DOHH2 (cell line): ENCODE measurements around the gene PPIL1.

ENCODE experiments used
- H3F3A ChIP-seq: fragments of 200-600 bp; sonication (generic), shearing (Covaris generic); 2 replicates; pipeline ENCODE4 v1.6.0; 2016; ENCODE audit warnings: antibody characterized with exemption, mild to moderate bottlenecking; ENCODE audit not compliant: control insufficient read depth, insufficient read depth
- H3K27ac ChIP-seq: fragments of 200-600 bp; sonication (generic); 2 replicates; pipeline ENCODE4 v1.5.1; 2014; ENCODE audit warnings: low read depth, mild to moderate bottlenecking, low read length, moderate library complexity
- H3K27me3 ChIP-seq: fragments of 200-600 bp; sonication (generic); 2 replicates; pipeline ENCODE4 v1.6.1; 2014; ENCODE audit warnings: mild to moderate bottlenecking, low read length, mixed read lengths; ENCODE audit not compliant: control insufficient read depth
- H3K36me3 ChIP-seq: fragments of 200-600 bp; sonication (generic); 2 replicates; pipeline ENCODE4 v1.6.1; 2014; ENCODE audit warnings: mild to moderate bottlenecking, low read length, moderate library complexity, mixed read lengths; ENCODE audit not compliant: control insufficient read depth
- H3K4me1 ChIP-seq: fragments of 200-600 bp; sonication (generic); 2 replicates; pipeline ENCODE4 v1.6.1; 2014; ENCODE audit warnings: mild to moderate bottlenecking, low read length, mixed read lengths; ENCODE audit not compliant: control insufficient read depth
- H3K4me2 ChIP-seq: fragments of 200-600 bp; sonication (generic); 2 replicates; pipeline ENCODE4 v1.6.0; 2014; ENCODE audit warnings: mild to moderate bottlenecking, low read length, moderate library complexity
- H3K4me3 ChIP-seq: fragments of 200-600 bp; sonication (generic); 2 replicates; pipeline ENCODE4 v1.5.1; 2014; ENCODE audit warnings: mild to moderate bottlenecking, low read length, mixed read lengths
- H3K79me2 ChIP-seq: fragments of 200-600 bp; sonication (generic); 2 replicates; pipeline ENCODE4 v1.6.1; 2014; ENCODE audit warnings: mild to moderate bottlenecking, low read length, mixed read lengths; ENCODE audit not compliant: control insufficient read depth
- H3K9me2 ChIP-seq: fragments of 200-600 bp; sonication (generic); replicated peaks from 2 replicates; pipeline ENCODE4 v1.6.1; 2014; ENCODE audit warnings: mild to moderate bottlenecking, low read length, mixed read lengths; ENCODE audit not compliant: control insufficient read depth
- H3K9me3 ChIP-seq: fragments of 200-600 bp; sonication (generic); 2 replicates; pipeline ENCODE4 v1.6.1; 2014; ENCODE audit warnings: antibody characterized with exemption, low read length, mixed read lengths; ENCODE audit not compliant: control insufficient read depth, insufficient read depth
- H4K20me1 ChIP-seq: fragments of 200-600 bp; sonication (generic); 2 replicates; pipeline ENCODE4 v1.6.0; 2014; ENCODE audit warnings: low read depth, mild to moderate bottlenecking, antibody characterized with exemption, low read length, moderate library complexity; ENCODE audit not compliant: control insufficient read depth, insufficient read depth
- EZH2phosphoT487 ChIP-seq: fragments of 200-600 bp; sonication (generic); IDR thresholded peaks from 2 replicates; pipeline ENCODE4 v1.6.1; 2017; ENCODE audit warnings: borderline replicate concordance, mild to moderate bottlenecking, antibody characterized with exemption, low read length, moderate library complexity, mixed read lengths
- TF ChIP-seq, protein P1 (sequence below): fragments of 200-600 bp; sonication (generic); IDR thresholded peaks from one replicate; pipeline ENCODE4 v1.5.1; 2014; ENCODE audit warnings: antibody characterized with exemption, mild to moderate bottlenecking, low read depth, low read length; ENCODE audit not compliant: poor library complexity, severe bottlenecking

The PPIL1 gene

DNA sequence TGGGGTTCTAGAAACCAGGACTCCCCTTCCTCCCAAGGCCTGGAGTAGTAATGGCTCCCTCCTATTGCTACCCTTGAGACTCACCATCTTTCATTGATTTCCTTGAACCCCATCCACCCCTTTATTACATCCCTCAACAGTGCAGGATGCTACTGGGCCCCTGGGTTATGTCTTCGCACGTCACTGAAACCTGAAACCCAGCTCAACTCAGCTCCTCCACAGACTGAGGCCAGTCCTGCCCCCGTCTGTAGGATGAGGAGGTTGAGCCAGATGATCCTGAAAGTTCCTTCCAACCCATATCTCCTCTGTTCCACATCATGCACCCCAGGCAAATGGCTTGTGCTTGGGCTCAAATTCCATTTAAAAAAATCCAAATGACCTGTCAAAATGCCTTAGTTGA is 56.8 kb downstream of the PPIL1 start:
- Histone ChIP-seq H3F3A (no peaks in the 10 kb centered on the region), H3K4me1 (no peaks in the 10 kb centered on the region), H3K27me3 (peaks cover 10% of the 10 kb centered on the region), H4K20me1 (no peaks in the 10 kb centered on the region), H3K4me3 (no peak overlapping the region), H3K4me2 (no peak overlapping the region), H3K27ac (no peak overlapping the region), H3K9me2 (no peaks in the 10 kb centered on the region), H3K9me3 (no peaks in the 10 kb centered on the region), H3K36me3 (no peaks in the 10 kb centered on the region), H3K79me2 (no peaks in the 10 kb centered on the region)
- TF ChIP-seq, protein P1, sequence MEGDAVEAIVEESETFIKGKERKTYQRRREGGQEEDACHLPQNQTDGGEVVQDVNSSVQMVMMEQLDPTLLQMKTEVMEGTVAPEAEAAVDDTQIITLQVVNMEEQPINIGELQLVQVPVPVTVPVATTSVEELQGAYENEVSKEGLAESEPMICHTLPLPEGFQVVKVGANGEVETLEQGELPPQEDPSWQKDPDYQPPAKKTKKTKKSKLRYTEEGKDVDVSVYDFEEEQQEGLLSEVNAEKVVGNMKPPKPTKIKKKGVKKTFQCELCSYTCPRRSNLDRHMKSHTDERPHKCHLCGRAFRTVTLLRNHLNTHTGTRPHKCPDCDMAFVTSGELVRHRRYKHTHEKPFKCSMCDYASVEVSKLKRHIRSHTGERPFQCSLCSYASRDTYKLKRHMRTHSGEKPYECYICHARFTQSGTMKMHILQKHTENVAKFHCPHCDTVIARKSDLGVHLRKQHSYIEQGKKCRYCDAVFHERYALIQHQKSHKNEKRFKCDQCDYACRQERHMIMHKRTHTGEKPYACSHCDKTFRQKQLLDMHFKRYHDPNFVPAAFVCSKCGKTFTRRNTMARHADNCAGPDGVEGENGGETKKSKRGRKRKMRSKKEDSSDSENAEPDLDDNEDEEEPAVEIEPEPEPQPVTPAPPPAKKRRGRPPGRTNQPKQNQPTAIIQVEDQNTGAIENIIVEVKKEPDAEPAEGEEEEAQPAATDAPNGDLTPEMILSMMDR: no peak
- no peak for TF ChIP-seq EZH2phosphoT487

GRCh38 chr6:36817176-36817817 is 57.3 kb downstream of the PPIL1 start:
- Histone ChIP-seq H3K27ac (no peak overlapping the region), H3K4me3 (no peak overlapping the region), H3K36me3 (no peaks in the 10 kb centered on the region), H3K4me2 (no peak overlapping the region), H3K4me1 (no peaks in the 10 kb centered on the region), H3K79me2 (no peaks in the 10 kb centered on the region), H3K9me2 (no peaks in the 10 kb centered on the region), H3F3A (no peaks in the 10 kb centered on the region), H3K27me3 (peaks cover 13% of the 10 kb centered on the region), H4K20me1 (no peaks in the 10 kb centered on the region), H3K9me3 (no peaks in the 10 kb centered on the region)
- TF ChIP-seq, protein P1: no peak
- TF ChIP-seq EZH2phosphoT487: no peak

- Histone ChIP-seq H3K4me1 (no peaks in the 10 kb centered on the region), H3K9me3 (no peaks in the 10 kb centered on the region)
- TF ChIP-seq, protein P1: no peak
- no peak for TF ChIP-seq EZH2phosphoT487
Observed at GRCh38 chr6:36815962-36816735, 58.5 kb downstream of the PPIL1 start.

More at GRCh38 chr6:36815962-36816735, 58.5 kb downstream of the PPIL1 start:
- Histone ChIP-seq H3K79me2 (no peaks in the 10 kb centered on the region), H3K36me3 (no peaks in the 10 kb centered on the region), H3K4me3 (no peak overlapping the region), H3K27me3 (peaks cover 13% of the 10 kb centered on the region; the same call in 1 of the 2 replicates), H3K9me2 (no peaks in the 10 kb centered on the region), H3K4me2 (no peak overlapping the region), H3K27ac (no peak overlapping the region), H4K20me1 (no peaks in the 10 kb centered on the region), H3F3A (no peaks in the 10 kb centered on the region)
